Neural progenitor cell (in vitro differentiated cells): ENCODE data around the gene KSR1. TPM values are rescaled to one million over a fixed set of nuclear protein-coding genes. Genes with fewer than 3 reads are reported as not detected.

Source experiments
- DNase-seq: peaks from one replicate; pipeline ENCODE4 v3.0.0-alpha.2; 2016; ENCODE audit warnings: low spot score
- H2AFZ ChIP-seq: fragments of 200-600 bp; sonication (generic); replicated peaks from 2 replicates; pipeline ENCODE4 v1.6.1; 2016; ENCODE audit warnings: antibody characterized with exemption
- H3F3A ChIP-seq: fragments of 200-600 bp; sonication (generic); 2 replicates; pipeline ENCODE4 v1.6.1; 2016; ENCODE audit warnings: antibody characterized with exemption, low read depth
- H3K27ac ChIP-seq: fragments of 200-600 bp; sonication (generic); 2 replicates; pipeline ENCODE4 v1.5.1; 2016; ENCODE audit warnings: mild to moderate bottlenecking
- H3K27me3 ChIP-seq: fragments of 200-600 bp; sonication (generic); 2 replicates; pipeline ENCODE4 v1.6.1; 2016; ENCODE audit warnings: mild to moderate bottlenecking, moderate library complexity
- H3K36me3 ChIP-seq: fragments of 200-600 bp; sonication (generic); 2 replicates; pipeline ENCODE4 v1.5.1; 2016
- H3K4me1 ChIP-seq: fragments of 200-600 bp; sonication (generic); 2 replicates; pipeline ENCODE4 v1.6.1; 2016; ENCODE audit warnings: mixed run types
- H3K4me2 ChIP-seq: fragments of 200-600 bp; sonication (generic); 2 replicates; pipeline ENCODE4 v1.6.1; 2016
- H3K4me3 ChIP-seq: fragments of 200-600 bp; sonication (generic); 2 replicates; pipeline ENCODE4 v1.5.1; 2016
- H3K79me2 ChIP-seq: fragments of 200-600 bp; sonication (generic); 2 replicates; pipeline ENCODE4 v1.6.1; 2016; ENCODE audit warnings: low read depth
- H3K9ac ChIP-seq: fragments of 200-600 bp; sonication (generic); 2 replicates; pipeline ENCODE4 v1.6.1; 2016
- H3K9me3 ChIP-seq: fragments of 200-600 bp; sonication (generic); 2 replicates; pipeline ENCODE4 v1.5.1; 2016; ENCODE audit warnings: low read depth
- H4K20me1 ChIP-seq: fragments of 200-600 bp; sonication (generic); 2 replicates; pipeline ENCODE4 v1.6.1; 2016; ENCODE audit warnings: low read depth
- H3K27ac Mint-ChIP-seq: 3 replicates; pipeline ENCODE4 v1.8.0; 2021; ENCODE audit warnings: mixed read lengths
- H3K27me3 Mint-ChIP-seq: 2 replicates; pipeline ENCODE4 v1.8.0; 2022; ENCODE audit warnings: low read depth, mild to moderate bottlenecking, inconsistent platforms, moderate library complexity, mixed read lengths; ENCODE audit not compliant: insufficient read depth
- H3K36me3 Mint-ChIP-seq: 3 replicates; pipeline ENCODE4 v1.8.0; 2021; ENCODE audit warnings: mixed read lengths
- H3K4me1 Mint-ChIP-seq: 3 replicates; pipeline ENCODE4 v1.8.0; 2021; ENCODE audit warnings: mixed read lengths
- H3K4me3 Mint-ChIP-seq: 3 replicates; pipeline ENCODE4 v1.8.0; 2021; ENCODE audit warnings: mild to moderate bottlenecking, moderate library complexity, mixed read lengths
- H3K9me3 Mint-ChIP-seq: 3 replicates; pipeline ENCODE4 v1.8.0; 2020; ENCODE audit warnings: mixed read lengths
- CTCF ChIP-seq: fragments of 200-600 bp; sonication (generic); IDR thresholded peaks from 2 replicates; pipeline ENCODE4 v1.5.1; 2017; ENCODE audit warnings: antibody characterized with exemption, mild to moderate bottlenecking
- EZH2 ChIP-seq: fragments of 200-600 bp; sonication (generic); IDR thresholded peaks from 2 replicates; pipeline ENCODE4 v1.6.1; 2017; ENCODE audit warnings: antibody characterized with exemption, mild to moderate bottlenecking, moderate library complexity
- EZH2phosphoT487 ChIP-seq: fragments of 200-600 bp; sonication (generic); IDR thresholded peaks from 2 replicates; pipeline ENCODE4 v1.6.1; 2017; ENCODE audit warnings: antibody characterized with exemption
- total RNA-seq: library from RNA; depleted of rRNA; stranded (reverse); fragments of >200 nt; gene quantifications from 2 replicates; pipeline ENCODE4 v1.2.3, GENCODE V29; 2015; ENCODE audit warnings: low replicate concordance

KSR1 gene
- total RNA-seq, 1 donor from 2014 or later: 16.4 TPM

- Histone ChIP-seq H3K36me3 (no peaks in the 10 kb centered on the region), H3K4me1 (no peaks in the 10 kb centered on the region), H3K4me3 (no peak overlapping the region), H4K20me1 (no peaks in the 10 kb centered on the region), H3K79me2 (no peaks in the 10 kb centered on the region), H3K9ac (no peak overlapping the region), H3K27ac (no peak overlapping the region), H3K9me3 (no peaks in the 10 kb centered on the region), H2AFZ (no peak overlapping the region), H3F3A (no peaks in the 10 kb centered on the region), H3K27me3 (no peaks in the 10 kb centered on the region), H3K4me2 (no peak overlapping the region)
- H3K4me3 Mint-ChIP-seq: no peak overlapping the region
- H3K27ac Mint-ChIP-seq: no peak overlapping the region
- H3K36me3 Mint-ChIP-seq: no peaks in the 10 kb centered on the region
- no peaks in the 10 kb centered on the region for H3K4me1 Mint-ChIP-seq
- peaks cover 10% of the 10 kb centered on the region for H3K27me3 Mint-ChIP-seq
- no peak for TF ChIP-seq EZH2phosphoT487
- TF ChIP-seq CTCF: no peak
- TF ChIP-seq EZH2: no peak
- DNase-seq: no peak
- H3K9me3 Mint-ChIP-seq: peaks cover 3% of the 10 kb centered on the region
Measured at GRCh38 chr17:27667656-27668487, 211.6 kb downstream of the KSR1 start.

- no peaks in the 10 kb centered on the region for H3K4me1 Mint-ChIP-seq
- no peak overlapping the region for H3K4me2 ChIP-seq
- no peaks in the 10 kb centered on the region for H4K20me1 ChIP-seq
- no peaks in the 10 kb centered on the region for H3K36me3 ChIP-seq
- no peaks in the 10 kb centered on the region for H3K27me3 ChIP-seq
- no peak overlapping the region for H3K9ac ChIP-seq
- no peaks in the 10 kb centered on the region for H3K36me3 Mint-ChIP-seq
- H3K27ac Mint-ChIP-seq: no peak overlapping the region
- no peak overlapping the region for H3K4me3 ChIP-seq
- H3K79me2 ChIP-seq: no peaks in the 10 kb centered on the region
- H3K9me3 ChIP-seq: no peaks in the 10 kb centered on the region
- no peak overlapping the region for H3K4me3 Mint-ChIP-seq
- peaks cover 3% of the 10 kb centered on the region for H3K9me3 Mint-ChIP-seq
- H2AFZ ChIP-seq: no peak overlapping the region
- H3F3A ChIP-seq: no peaks in the 10 kb centered on the region
- TF ChIP-seq EZH2 (no peak), EZH2phosphoT487 (no peak), CTCF (no peak)
- no peak overlapping the region for H3K27ac ChIP-seq
- H3K4me1 ChIP-seq: no peaks in the 10 kb centered on the region
- H3K27me3 Mint-ChIP-seq: peaks cover 7% of the 10 kb centered on the region
- DNase-seq: no peak
Measured at GRCh38 chr17:27668488-27668823, 212.2 kb downstream of the KSR1 start.

DNA sequence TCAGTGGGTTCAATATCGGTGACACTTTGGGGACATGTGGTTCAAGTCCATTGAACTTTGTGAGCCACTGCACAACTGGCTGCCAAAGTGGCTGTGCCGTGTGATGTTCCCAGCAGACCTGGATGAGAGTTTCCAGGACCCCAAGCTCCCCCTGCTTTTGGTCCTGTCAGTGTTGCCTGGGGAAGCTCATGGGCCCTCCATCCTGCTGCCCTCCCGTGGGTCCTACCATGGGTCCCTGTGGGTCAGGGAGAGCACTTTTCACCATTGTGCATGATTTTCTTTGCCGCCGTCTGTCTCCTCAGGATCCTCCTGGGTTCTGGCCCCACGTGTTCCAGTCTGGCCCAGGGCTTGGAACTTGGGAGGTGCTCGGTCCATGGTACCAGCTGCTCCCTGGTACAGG lies 212.9 kb downstream of the KSR1 start:
- H3K4me1 ChIP-seq: no peaks in the 10 kb centered on the region
- no peak overlapping the region for H2AFZ ChIP-seq
- no peaks in the 10 kb centered on the region for H3K4me1 Mint-ChIP-seq
- H3K27ac Mint-ChIP-seq: no peak overlapping the region
- no peak overlapping the region for H3K4me3 ChIP-seq
- no peak overlapping the region for H3K4me2 ChIP-seq
- no peaks in the 10 kb centered on the region for H3K36me3 Mint-ChIP-seq
- no peaks in the 10 kb centered on the region for H4K20me1 ChIP-seq
- DNase-seq: no peak
- H3K27me3 ChIP-seq: no peaks in the 10 kb centered on the region
- H3K9ac ChIP-seq: no peak overlapping the region
- no peaks in the 10 kb centered on the region for H3F3A ChIP-seq
- H3K9me3 Mint-ChIP-seq: peaks cover 3% of the 10 kb centered on the region
- no peak overlapping the region for H3K27ac ChIP-seq
- peaks cover 6% of the 10 kb centered on the region for H3K27me3 Mint-ChIP-seq
- H3K79me2 ChIP-seq: no peaks in the 10 kb centered on the region
- no peaks in the 10 kb centered on the region for H3K9me3 ChIP-seq
- no peak overlapping the region for H3K4me3 Mint-ChIP-seq
- no peak for TF ChIP-seq CTCF
- TF ChIP-seq EZH2phosphoT487: no peak
- TF ChIP-seq EZH2: no peak
- H3K36me3 ChIP-seq: no peaks in the 10 kb centered on the region
